BLaER1 (cell line): ENCODE measurements around the gene KCNK7.
"Not testable (repeated sequence)": the region's sequence is repeated elsewhere in the genome, so short reads cannot be mapped to it uniquely, and the experiment has no call there.

Experiments used
- H3K27ac ChIP-seq: shearing (Covaris generic); formaldehyde crosslinking; 2 replicates; pipeline ENCODE4 v1.8.1; 2022
- H3K27me3 ChIP-seq: shearing (Covaris generic); formaldehyde crosslinking; 2 replicates; pipeline ENCODE4 v1.8.1; 2022
- H3K36me3 ChIP-seq: shearing (Covaris generic); formaldehyde crosslinking; 2 replicates; pipeline ENCODE4 v1.8.1; 2022
- H3K4me1 ChIP-seq: shearing (Covaris generic); formaldehyde crosslinking; 2 replicates; pipeline ENCODE4 v1.8.1; 2022
- H3K4me2 ChIP-seq: shearing (Covaris generic); formaldehyde crosslinking; 2 replicates; pipeline ENCODE4 v1.8.1; 2022
- H3K4me3 ChIP-seq: shearing (Covaris generic); formaldehyde crosslinking; 2 replicates; pipeline ENCODE4 v1.8.1; 2022
- H3K9ac ChIP-seq: shearing (Covaris generic); formaldehyde crosslinking; 2 replicates; pipeline ENCODE4 v1.8.1; 2022
- H3K9me3 ChIP-seq: shearing (Covaris generic); formaldehyde crosslinking; 2 replicates; pipeline ENCODE4 v1.8.1; 2022
- H4K20me1 ChIP-seq: shearing (Covaris generic); formaldehyde crosslinking; 2 replicates; pipeline ENCODE4 v1.8.1; 2022
- Cebpa-rat ChIP-seq: shearing (Covaris generic); IDR thresholded peaks from 2 replicates; pipeline ENCODE4 v1.8.1; 2022

The KCNK7 gene, protein sequence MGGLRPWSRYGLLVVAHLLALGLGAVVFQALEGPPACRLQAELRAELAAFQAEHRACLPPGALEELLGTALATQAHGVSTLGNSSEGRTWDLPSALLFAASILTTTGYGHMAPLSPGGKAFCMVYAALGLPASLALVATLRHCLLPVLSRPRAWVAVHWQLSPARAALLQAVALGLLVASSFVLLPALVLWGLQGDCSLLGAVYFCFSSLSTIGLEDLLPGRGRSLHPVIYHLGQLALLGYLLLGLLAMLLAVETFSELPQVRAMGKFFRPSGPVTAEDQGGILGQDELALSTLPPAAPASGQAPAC

DNA sequence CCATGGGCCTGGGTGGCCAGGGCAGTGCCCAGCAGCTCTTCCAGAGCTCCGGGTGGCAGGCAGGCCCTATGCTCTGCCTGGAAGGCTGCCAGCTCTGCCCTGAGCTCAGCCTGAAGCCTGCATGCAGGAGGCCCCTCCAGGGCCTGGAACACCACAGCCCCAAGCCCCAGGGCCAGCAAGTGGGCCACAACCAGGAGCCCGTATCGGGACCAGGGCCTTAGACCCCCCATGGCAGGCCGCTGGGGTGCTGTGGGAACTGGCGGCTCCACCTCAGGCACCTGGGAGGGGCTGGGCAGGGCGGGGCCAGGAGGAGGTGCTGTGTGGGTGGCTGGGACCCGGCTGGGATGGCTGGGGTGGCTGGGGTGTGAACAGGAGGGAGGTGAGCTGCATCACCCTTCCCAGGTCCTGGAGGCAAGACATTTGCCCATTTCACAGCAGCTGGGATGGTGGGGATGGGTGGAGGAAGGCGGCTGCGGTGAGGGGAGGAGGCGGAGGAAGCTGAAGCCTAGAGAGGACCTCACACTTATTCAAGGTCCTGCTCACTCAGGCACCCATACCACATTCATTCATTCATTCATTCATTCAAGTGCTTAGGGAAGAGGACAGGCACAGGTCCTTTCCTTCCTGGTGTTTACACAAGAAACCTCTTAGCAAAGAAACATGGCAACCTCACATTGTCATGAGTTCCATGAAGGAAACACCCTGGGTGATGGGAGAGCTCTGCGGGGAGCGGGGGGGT lies at the start of gene KCNK7:
KCNK7 (minus strand) TSS at position 258 of the 739 bp plus-strand sequence; CDS start at position 230, 28 bp downstream.
- Histone ChIP-seq H3K4me2 (peak within 1 kb of the TSS; percentile 44), H3K36me3 (peaks cover 69% of the 10 kb centered on the region), H3K27me3 (no peaks in the 10 kb centered on the region), H4K20me1 (peaks cover 35% of the 10 kb centered on the region), H3K4me3 (no peak within 1 kb of the TSS), H3K4me1 (peaks cover 42% of the 10 kb centered on the region), H3K27ac (peak within 1 kb of the TSS; percentile 51), H3K9me3 (no peaks in the 10 kb centered on the region), H3K9ac (0 out of 2 replicates have a peak within 1 kb of the TSS, but pooled peaks have one; percentile 41)
- TF ChIP-seq Cebpa-rat = no peak

DNA sequence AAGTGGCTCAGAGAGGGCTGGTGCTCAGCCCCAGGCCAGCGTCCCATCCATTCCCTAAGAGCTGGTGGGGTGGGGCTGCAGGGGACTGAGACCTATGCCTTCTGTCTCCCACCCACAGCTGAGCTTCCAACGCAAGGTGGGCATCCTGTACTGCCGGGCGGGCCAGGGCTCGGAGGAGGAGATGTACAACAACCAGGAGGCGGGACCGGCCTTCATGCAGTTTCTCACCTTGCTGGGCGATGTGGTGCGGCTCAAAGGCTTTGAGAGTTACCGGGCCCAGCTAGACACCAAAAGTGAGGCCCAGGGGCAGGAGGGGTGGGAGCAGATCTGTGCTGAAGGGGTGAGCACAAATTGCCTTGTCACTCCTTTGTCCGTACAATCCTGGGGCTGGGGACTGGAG lies 49.2 kb upstream of the KCNK7 start:
- TF ChIP-seq Cebpa-rat = no peak
- H3K9me3 ChIP-seq = no peaks in the 10 kb centered on the region
- H3K27ac ChIP-seq = 0 out of 2 replicates have a peak overlapping the region, but pooled peaks have one; percentile 5
- no peaks in the 10 kb centered on the region for H3K27me3 ChIP-seq
- peaks cover 26% of the 10 kb centered on the region for H4K20me1 ChIP-seq
- peaks cover 47% of the 10 kb centered on the region for H3K4me1 ChIP-seq
- no peak overlapping the region for H3K9ac ChIP-seq
- H3K36me3 ChIP-seq = peaks cover 85% of the 10 kb centered on the region
- H3K4me3 ChIP-seq = no peak overlapping the region
- no peak overlapping the region for H3K4me2 ChIP-seq

DNA sequence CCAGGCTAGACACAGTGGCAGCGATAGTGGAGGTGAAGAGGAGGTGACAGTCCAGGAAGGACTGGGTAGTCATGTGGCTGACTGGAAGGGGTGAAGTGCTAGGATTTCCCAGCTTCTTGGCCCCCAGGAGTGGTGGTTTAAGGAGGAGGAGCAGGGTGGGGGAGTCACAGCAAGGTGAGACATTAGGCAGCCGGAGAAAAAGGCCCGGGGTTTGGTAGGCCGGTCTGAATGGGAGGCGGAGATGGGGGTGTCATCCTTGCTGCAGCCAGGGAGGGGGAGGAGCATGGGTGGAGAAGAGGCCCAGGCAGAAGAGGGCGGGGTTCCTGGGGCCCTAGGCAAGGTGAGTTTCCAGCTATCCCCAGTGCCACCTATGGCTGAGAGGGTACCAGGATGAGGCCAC lies 48.4 kb upstream of the KCNK7 start:
- Histone ChIP-seq H3K9me3 (no peaks in the 10 kb centered on the region), H3K4me1 (peaks cover 47% of the 10 kb centered on the region), H3K4me3 (no peak overlapping the region), H3K9ac (no peak overlapping the region), H3K36me3 (peaks cover 77% of the 10 kb centered on the region), H4K20me1 (peaks cover 20% of the 10 kb centered on the region), H3K27ac (no peak overlapping the region), H3K27me3 (no peaks in the 10 kb centered on the region), H3K4me2 (no peak overlapping the region)
- no peak for TF ChIP-seq Cebpa-rat

DNA sequence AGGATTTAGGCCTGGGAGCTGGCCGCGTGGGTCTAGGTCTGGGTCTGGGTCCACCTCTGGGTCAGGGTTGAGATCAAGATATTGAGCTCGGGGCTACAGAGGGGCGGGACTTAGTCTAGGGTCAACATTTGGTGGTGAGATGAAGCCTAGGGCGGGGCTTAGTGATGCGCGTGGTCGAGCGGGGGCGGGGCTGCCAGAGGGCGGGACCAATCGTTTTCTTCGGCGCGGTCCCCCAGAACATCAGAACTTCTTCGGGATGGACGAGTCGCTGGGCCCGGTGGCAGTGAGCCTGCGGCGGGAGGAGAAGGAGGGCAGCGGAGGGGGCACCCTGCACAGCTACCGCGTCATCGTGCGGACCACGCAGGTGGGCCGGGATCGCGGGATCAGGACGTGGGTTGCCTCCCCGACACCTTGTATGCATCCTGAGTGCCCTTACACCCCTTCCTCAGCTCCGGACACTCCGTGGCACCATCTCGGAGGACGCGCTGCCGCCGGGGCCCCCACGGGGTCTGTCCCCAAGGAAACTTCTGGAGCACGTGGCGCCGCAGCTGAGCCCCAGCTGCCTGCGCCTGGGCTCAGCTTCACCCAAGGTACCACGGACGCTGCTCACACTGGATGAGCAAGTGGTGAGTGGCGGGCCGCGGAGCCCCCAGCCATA lies 46.5 kb upstream of the KCNK7 start:
- Histone ChIP-seq H3K27me3 (no peaks in the 10 kb centered on the region), H3K4me3 (peak overlapping the region; percentile 78), H3K4me1 (peaks cover 59% of the 10 kb centered on the region), H4K20me1 (peaks cover 20% of the 10 kb centered on the region), H3K4me2 (peak overlapping the region; percentile 89), H3K36me3 (peaks cover 61% of the 10 kb centered on the region), H3K27ac (peak overlapping the region; percentile 98), H3K9me3 (no peaks in the 10 kb centered on the region), H3K9ac (peak overlapping the region; percentile 88)
- no peak for TF ChIP-seq Cebpa-rat

DNA sequence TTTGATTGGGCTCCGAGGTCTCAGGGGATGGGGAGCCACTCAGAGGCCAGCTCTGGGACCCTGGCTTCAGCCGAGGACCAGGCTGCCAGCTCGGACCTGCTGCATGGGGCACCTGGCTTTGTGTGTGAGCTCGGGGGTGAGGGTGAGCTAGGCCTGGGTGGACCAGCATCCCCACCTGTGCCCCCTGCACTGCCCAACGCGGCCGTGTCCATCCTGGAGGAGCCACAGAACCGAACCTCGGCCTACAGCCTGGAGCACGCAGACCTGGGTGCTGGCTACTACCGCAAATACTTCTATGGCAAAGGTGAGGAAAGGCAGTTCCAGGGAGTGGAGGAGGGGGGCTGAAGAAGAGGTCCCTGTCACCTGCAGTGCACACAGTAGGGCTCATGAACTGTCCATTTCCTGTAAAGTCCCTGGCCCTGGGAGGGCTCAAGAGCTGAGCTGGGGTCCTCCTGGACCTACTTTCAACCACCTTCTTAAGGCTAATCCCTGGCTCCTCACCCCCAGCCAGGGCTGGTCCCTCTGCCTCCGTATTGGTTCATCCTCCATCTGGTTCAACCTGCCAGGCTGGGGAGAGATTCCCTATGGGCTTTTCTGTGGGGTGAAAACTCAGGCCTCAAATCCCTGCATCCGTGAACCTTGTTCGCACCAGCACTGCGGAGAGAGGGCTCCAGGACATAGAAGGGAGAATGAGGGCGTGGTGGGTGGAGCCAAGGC lies 45.9 kb upstream of the KCNK7 start:
- H3K27me3 ChIP-seq = no peaks in the 10 kb centered on the region
- H3K27ac ChIP-seq = peak overlapping the region; percentile 98
- H3K4me2 ChIP-seq = peak overlapping the region; percentile 89
- peaks cover 14% of the 10 kb centered on the region for H4K20me1 ChIP-seq
- peak overlapping the region; percentile 78 for H3K4me3 ChIP-seq
- peaks cover 61% of the 10 kb centered on the region for H3K36me3 ChIP-seq
- H3K9me3 ChIP-seq = no peaks in the 10 kb centered on the region
- H3K9ac ChIP-seq = peak overlapping the region; percentile 88
- H3K4me1 ChIP-seq = peaks cover 64% of the 10 kb centered on the region
- TF ChIP-seq Cebpa-rat = no peak

DNA sequence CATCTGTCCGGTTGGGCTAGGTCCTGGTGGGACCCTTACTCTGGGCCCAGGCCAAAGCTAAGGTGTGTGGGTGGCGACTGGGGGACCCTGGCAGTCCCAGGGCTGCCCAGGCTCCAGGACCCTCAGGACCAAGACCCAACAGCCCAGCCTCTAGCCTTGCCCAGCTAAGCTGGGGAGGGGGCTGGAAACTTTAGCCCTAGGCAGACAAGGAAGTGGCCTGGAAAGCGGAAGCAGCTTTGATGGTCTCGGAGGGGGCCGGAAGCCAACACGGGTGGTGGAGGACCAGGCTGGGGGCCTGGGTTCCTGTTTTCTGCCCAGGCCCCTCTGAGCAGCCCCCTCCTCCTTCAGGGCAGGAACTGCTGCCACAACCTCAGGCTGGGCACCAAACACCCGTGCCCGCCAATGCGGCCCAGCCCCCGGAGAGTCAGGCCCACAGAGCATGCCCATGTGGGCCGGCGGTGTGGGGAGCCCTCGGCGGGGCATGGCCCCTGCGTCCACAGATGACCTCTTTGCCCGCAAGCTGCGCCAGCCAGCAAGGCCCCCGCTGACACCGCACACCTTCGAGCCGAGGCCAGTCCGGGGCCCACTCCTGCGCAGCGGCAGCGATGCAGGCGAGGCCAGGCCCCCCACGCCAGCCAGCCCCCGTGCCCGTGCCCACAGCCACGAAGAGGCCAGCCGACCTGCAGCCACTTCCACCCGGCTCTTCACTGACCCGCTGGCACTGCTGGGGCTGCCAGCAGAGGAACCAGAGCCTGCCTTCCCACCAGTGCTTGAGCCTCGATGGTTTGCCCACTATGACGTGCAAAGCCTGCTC lies 45.1 kb upstream of the KCNK7 start:
- no peaks in the 10 kb centered on the region for H3K27me3 ChIP-seq
- peak overlapping the region; percentile 89 for H3K4me2 ChIP-seq
- peak overlapping the region; percentile 78 for H3K4me3 ChIP-seq
- peaks cover 14% of the 10 kb centered on the region for H4K20me1 ChIP-seq
- TF ChIP-seq Cebpa-rat = no peak
- peaks cover 64% of the 10 kb centered on the region for H3K4me1 ChIP-seq
- H3K9me3 ChIP-seq = no peaks in the 10 kb centered on the region
- peak overlapping the region; percentile 98 for H3K27ac ChIP-seq
- H3K36me3 ChIP-seq = peaks cover 61% of the 10 kb centered on the region
- H3K9ac ChIP-seq = peak overlapping the region; percentile 88

DNA sequence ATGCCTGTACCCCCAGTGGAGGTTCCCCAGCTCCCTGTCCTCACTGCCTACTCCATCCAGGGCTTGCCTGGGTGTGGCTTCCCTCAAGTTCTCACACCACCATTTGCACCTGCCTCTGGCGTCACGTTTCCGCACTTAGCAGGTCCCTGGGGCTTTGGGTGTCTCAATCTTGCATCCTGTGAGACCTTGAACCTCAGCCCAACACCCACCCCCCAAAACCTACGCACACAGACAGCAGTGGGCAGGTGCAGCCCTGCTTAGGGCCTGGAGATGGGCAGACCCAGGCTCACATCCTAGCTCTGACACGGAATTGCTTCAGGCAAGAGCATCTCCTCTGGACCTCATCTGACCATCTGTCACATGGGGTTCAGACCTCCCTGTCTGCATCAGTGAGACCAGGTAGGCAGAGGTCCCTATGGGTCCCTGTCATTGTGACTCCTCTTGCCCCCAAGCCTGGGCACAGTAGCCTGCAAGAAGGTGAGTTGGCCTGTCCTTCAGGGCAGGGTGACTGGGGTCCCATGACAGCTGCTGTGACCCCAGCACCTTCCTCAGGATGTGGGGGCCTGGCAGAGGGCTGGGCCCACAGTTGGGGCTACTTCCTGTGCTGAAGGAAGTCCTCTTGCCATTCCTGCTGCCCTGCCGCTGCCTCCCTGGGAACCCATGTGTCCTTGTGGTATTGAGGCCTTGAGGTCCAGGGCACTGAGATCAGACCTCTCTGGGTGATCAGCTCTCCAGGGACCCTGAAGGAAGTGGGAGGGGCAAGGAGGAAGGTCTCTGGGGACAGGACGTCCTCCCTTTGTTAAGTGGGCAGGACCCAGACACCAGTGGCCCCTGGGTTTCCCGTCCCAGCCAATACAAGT lies 44.3 kb upstream of the KCNK7 start:
- peak overlapping the region; percentile 88 for H3K9ac ChIP-seq
- H3K4me1 ChIP-seq = peaks cover 64% of the 10 kb centered on the region
- no peaks in the 10 kb centered on the region for H3K27me3 ChIP-seq
- no peaks in the 10 kb centered on the region for H3K9me3 ChIP-seq
- peak overlapping the region; percentile 98 for H3K27ac ChIP-seq
- H3K4me3 ChIP-seq = peak overlapping the region; percentile 78
- H4K20me1 ChIP-seq = peaks cover 10% of the 10 kb centered on the region
- H3K36me3 ChIP-seq = peaks cover 61% of the 10 kb centered on the region
- 0 out of 2 replicates have a peak, but pooled peaks have one; percentile 39 for TF ChIP-seq Cebpa-rat
- H3K4me2 ChIP-seq = peak overlapping the region; percentile 89

DNA sequence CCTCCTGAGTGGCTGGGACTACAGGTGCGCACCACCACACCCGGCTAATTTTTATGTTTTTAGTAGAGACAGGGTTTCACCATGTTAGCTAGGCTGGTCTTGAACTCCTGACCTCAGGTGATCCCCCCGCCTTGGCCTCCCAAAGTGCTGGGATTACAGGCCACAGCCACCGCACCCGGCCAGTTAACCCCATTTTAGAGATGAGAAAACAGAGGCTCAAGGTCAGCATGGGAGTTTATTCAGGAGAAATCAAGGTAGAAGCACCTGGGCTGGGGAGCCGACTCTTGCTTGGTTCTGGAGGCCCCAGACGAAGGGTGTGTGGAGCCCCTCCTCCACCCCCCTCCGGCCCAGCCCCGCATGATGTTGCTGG lies 43.6 kb upstream of the KCNK7 start:
- H4K20me1 ChIP-seq, H3K9me3 ChIP-seq, H3K27me3 ChIP-seq: not testable (repeated sequence)
- peak overlapping the region; percentile 98 for H3K27ac ChIP-seq
- peaks cover 70% of the 10 kb centered on the region for H3K4me1 ChIP-seq
- peak overlapping the region; percentile 78 for H3K4me3 ChIP-seq
- H3K9ac ChIP-seq = peak overlapping the region; percentile 94
- peaks cover 61% of the 10 kb centered on the region for H3K36me3 ChIP-seq
- H3K4me2 ChIP-seq = peak overlapping the region; percentile 89
